ENCODE data around the gene ST14.
"Not testable (repeated sequence)": the region's sequence is repeated elsewhere in the genome, so short reads cannot be mapped to it uniquely, and the experiment has no call there.

ST14 gene

GRCh38 chr11:130237282-130238006, 77.9 kb downstream of the ST14 start:
- no peak for DNase-seq

- DNase-seq: no peak
Observed at GRCh38 chr11:130241713-130242112, 82.1 kb downstream of the ST14 start.

- DNase-seq: peak in 1 of 5 experiments; percentile 60
Observed at GRCh38 chr11:130243816-130244215, 84.2 kb downstream of the ST14 start.

GRCh38 chr11:130244848-130245247, 85.3 kb downstream of the ST14 start:
- no peak for DNase-seq

GRCh38 chr11:130245375-130245774, 85.8 kb downstream of the ST14 start:
- DNase-seq: not testable (repeated sequence)

GRCh38 chr11:130246270-130246669, 86.7 kb downstream of the ST14 start:
- DNase-seq: no peak

GRCh38 chr11:130246738-130247137, 87.2 kb downstream of the ST14 start:
- DNase-seq: no peak

- no peak for DNase-seq
Observed at GRCh38 chr11:130247319-130247718, 87.7 kb downstream of the ST14 start.

- DNase-seq: no peak
Observed at GRCh38 chr11:130249371-130249770, 89.8 kb downstream of the ST14 start.

- DNase-seq: not testable (repeated sequence)
Observed at GRCh38 chr11:130249929-130250328, 90.3 kb downstream of the ST14 start.

GRCh38 chr11:130251763-130252162, 92.2 kb downstream of the ST14 start:
- DNase-seq: not testable (repeated sequence)

All from T-helper 2 cell (primary cell).